AG04450 (cell line): ENCODE measurements around the gene SMAD6. TPM values are rescaled to one million over a fixed set of nuclear protein-coding genes. Genes with fewer than 3 reads are reported as not detected.

Source experiments
- CTCF ChIA-PET: fragments of 300-600, 350-600 bp; formaldehyde crosslinking; extraction: SDS; loops from one replicate; lab custom pipeline; 2022; ENCODE audit warnings: antibody characterized with exemption, inconsistent platforms; lab: Charles Lee
- POLR2A ChIA-PET: fragments of 350-600 bp; formaldehyde crosslinking; extraction: SDS; loops from one replicate; lab custom pipeline; 2021; ENCODE audit warnings: antibody characterized with exemption, inconsistent platforms; lab: Yijun Ruan, JAX
- DNase-seq: peaks from one replicate; pipeline ENCODE4 v3.0.0-alpha.2; 2011; ENCODE audit warnings: low read depth, low spot score
- H3K27ac ChIP-seq: one replicate; pipeline ENCODE4 v1.5.1; 2012; ENCODE audit warnings: low read depth, low read length, control low read depth
- H3K27me3 ChIP-seq: one replicate; pipeline ENCODE4 v1.6.0; 2012; ENCODE audit warnings: low read length; ENCODE audit not compliant: control insufficient read depth, insufficient read depth
- H3K4me3 ChIP-seq: 2 replicates; pipeline ENCODE4 v1.5.1; 2011; ENCODE audit warnings: mild to moderate bottlenecking, low read depth, low read length, control low read depth
- H3K9me3 ChIP-seq: 2 replicates; pipeline ENCODE4 v1.5.1; 2012; ENCODE audit warnings: low read length; ENCODE audit not compliant: control insufficient read depth, insufficient read depth
- polyA plus RNA-seq: library from polyadenylated mRNA; depleted of rRNA; stranded (reverse); fragments of >200 nt; gene quantifications from 2 replicates; pipeline ENCODE4 v1.2.3, GENCODE V29; 2011
- TF ChIP-seq, protein P1 (sequence below): IDR thresholded peaks from 2 replicates; pipeline ENCODE4 v1.5.1; 2011; ENCODE audit warnings: low read depth, low read length, control low read depth, inconsistent platforms

Gene SMAD6
- polyA plus RNA-seq, 1 experiment = 1.8 TPM

DNA sequence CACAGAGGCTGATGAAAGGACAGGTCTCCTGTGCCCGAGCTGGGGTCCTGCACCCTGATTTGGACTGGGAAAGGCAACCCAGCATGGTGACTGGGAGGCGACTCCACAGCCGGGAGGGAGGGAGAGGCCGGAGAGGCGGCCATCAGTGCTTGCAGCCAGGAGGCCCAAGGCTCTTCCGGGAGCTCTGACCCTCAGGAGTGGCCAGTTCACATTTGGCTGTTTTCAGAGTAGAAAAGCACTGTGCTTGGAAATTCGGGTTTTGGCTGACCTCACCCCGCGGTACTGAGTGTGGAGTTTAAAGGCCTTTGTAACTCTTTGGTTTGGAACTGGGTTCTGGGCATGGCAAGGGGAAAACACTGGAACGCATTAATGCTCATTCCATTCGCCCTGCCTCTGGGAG lies 31.9 kb downstream of the SMAD6 start:
- H3K27ac ChIP-seq = no peak overlapping the region
- TF ChIP-seq, protein P1, sequence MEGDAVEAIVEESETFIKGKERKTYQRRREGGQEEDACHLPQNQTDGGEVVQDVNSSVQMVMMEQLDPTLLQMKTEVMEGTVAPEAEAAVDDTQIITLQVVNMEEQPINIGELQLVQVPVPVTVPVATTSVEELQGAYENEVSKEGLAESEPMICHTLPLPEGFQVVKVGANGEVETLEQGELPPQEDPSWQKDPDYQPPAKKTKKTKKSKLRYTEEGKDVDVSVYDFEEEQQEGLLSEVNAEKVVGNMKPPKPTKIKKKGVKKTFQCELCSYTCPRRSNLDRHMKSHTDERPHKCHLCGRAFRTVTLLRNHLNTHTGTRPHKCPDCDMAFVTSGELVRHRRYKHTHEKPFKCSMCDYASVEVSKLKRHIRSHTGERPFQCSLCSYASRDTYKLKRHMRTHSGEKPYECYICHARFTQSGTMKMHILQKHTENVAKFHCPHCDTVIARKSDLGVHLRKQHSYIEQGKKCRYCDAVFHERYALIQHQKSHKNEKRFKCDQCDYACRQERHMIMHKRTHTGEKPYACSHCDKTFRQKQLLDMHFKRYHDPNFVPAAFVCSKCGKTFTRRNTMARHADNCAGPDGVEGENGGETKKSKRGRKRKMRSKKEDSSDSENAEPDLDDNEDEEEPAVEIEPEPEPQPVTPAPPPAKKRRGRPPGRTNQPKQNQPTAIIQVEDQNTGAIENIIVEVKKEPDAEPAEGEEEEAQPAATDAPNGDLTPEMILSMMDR = no peak
- no peaks in the 10 kb centered on the region for H3K27me3 ChIP-seq
- no peak for DNase-seq
- no peak overlapping the region for H3K4me3 ChIP-seq
- no peaks in the 10 kb centered on the region for H3K9me3 ChIP-seq
- ChIA-PET CTCF (no interaction called here), POLR2A (interaction anchor here (1.0 kb wide), 1 partner anchor 32 kb away, joined by 3 read pairs; the partner anchor contains the start of gene SMAD6)

DNA sequence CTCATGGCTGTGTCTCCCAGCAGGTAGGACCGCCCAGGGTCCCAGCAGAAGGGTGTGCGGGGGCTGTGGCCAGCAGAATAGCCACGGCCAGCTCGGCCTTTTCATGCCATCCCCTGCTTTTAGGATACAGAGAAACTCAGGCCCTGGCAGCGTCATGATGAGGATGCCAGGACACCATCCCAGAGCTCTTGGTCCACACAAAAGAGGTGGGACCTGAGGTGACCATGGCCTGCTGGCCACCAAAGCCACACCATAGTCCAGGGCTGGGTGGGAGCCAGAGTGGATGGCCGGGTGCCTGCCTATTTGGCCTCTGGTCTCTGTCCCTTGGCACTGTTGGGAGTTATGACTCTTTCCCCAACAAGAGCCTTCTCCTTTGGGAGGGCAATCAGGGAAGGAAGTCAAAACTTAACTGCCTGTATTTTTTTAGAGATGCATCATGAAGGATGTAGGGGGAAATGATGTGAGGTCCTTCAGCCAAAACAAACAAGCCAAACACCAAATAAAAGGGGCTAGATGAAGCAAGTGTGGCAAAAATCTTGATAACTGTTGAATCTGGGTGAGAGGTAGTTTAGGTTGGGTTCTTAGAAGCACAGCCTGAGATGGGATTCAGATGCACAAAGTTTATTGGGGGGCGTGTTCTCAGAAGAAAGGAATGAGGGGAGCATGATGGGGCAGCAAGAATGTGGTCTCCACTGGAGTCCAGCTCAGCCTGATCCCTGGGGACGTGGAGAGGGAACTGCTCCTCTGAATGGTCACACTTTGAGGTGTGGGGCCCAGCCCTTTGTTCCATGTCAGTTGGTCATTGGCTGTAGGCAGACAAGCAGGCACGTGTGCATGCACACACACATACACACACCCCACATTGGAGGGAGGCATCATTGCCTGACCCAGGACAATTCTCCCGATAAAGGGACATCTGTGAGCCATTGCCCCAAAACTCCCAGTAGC lies 33.2 kb downstream of the SMAD6 start:
- H3K4me3 ChIP-seq = no peak overlapping the region
- H3K27ac ChIP-seq = no peak overlapping the region
- H3K9me3 ChIP-seq = no peaks in the 10 kb centered on the region
- CTCF ChIA-PET = interaction anchor here (0.7 kb wide), 1 partner anchor 116 kb away, joined by 3 read pairs; no protein-coding TSS in a partner anchor
- no peak for DNase-seq
- no peaks in the 10 kb centered on the region for H3K27me3 ChIP-seq
- POLR2A ChIA-PET = interaction anchor here (1.0 kb wide), 1 partner anchor 33 kb away, joined by 3 read pairs; the partner anchor contains the start of gene SMAD6
- TF ChIP-seq, protein P1 = no peak

DNA sequence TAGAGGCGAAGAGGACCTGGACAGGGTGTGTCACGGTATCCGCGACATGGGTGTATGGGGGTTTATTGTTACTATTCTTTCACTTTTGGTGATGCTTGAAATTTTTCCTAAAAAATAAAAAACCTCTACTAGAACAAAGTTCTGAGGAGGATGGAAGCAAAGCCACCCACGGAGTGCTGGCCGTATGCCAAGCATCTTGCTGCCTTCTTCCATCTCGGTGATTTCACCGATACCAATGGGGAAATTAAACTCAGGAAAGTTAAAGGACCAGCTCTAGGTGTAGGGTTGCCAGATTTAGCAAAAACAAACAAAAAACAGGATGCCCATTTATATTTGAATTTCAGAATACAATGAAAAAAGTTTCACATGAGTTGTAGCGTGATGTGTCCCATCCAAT lies 33.9 kb downstream of the SMAD6 start:
- TF ChIP-seq, protein P1 = no peak
- DNase-seq = no peak
- POLR2A ChIA-PET = no interaction called here

DNA sequence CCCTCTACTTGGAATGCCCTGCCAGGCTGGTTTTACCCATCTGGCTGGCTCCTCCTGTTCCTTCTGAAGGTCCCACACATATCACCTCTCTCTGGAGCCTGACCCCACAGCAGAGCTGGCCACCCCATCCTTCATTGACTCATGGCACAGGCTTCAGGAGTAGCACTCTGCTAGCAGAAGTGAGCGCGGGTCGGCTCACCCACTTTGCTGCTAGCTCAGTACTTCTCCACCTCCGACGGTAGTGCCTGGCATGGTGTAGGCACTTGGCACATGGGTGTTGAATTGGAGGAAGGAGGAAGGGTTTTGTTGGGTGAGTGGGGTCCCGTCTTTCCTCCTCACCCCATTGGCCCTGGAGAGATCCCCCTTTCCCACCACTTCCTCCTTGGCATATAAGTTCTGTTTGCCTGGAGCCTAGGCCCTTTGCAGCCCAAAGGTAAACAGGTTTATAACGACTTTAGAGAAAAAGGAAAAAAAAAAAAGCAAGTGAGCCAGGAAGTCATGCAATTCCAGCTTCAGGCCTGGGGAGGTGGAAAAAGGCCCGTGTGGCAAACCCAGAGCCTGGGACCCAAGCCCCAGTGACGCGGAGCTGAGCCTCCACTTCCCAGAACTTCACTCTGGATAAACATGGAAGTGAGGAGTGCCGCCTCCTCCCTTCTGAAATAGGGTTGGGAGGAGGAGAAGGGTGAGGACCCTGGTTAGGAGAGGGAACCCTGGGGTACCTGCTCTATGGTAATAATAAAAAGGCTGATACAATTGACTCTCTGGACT lies 35.4 kb downstream of the SMAD6 start:
- TF ChIP-seq, protein P1 = no peak
- no peaks in the 10 kb centered on the region for H3K9me3 ChIP-seq
- CTCF ChIA-PET = interaction anchor here (1.7 kb wide), 1 partner anchor 114 kb away, joined by 4 read pairs; no protein-coding TSS in a partner anchor
- DNase-seq = no peak
- H3K27me3 ChIP-seq = no peaks in the 10 kb centered on the region
- H3K27ac ChIP-seq = no peak overlapping the region
- POLR2A ChIA-PET = interaction anchor here (0.6 kb wide), 1 partner anchor 15 kb away, joined by 4 read pairs; no protein-coding TSS in a partner anchor
- H3K4me3 ChIP-seq = no peak overlapping the region

More for the DNA sequence above, 33.9 kb downstream of the SMAD6 start:
- Histone ChIP-seq H3K27ac (no peak overlapping the region), H3K4me3 (no peak overlapping the region), H3K27me3 (no peaks in the 10 kb centered on the region), H3K9me3 (no peaks in the 10 kb centered on the region)
- CTCF ChIA-PET = no interaction called here
